Measurements from ENCODE around the gene RNF41. TPM values are rescaled to one million over a fixed set of nuclear protein-coding genes. Genes with fewer than 3 reads are reported as not detected.

RNF41 gene
- total RNA-seq, 1 donor from 2014 or later: 73.0 TPM

DNA sequence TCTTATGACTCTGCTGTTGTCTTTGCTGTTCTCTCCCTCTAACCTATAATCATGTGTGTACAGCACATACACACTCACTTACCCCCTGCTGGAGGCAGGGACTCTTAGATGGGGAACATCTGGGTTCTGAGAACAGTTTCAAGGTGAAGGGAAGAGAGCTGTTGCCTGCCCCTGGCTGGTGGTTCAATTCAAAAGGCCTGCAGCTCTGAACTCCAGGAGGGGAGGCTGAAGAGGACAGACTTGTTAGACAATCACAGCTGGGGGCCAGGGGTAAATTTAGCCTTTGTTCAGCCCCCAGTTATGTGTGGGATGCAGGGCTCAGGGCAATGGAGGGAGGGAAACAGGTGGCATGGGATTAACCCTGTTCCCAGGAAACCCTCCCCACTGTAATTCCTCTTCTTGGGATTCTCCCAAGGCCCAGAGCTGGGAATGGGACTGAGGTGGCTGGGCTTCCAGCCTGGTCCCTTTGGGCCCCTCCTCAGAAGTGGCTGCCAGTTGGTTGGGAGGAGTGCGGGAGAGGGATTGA is 67.4 kb downstream of the RNF41 start:
- DNase-seq (ENCODE audit: low read depth in 2 of 2): no peak

DNA sequence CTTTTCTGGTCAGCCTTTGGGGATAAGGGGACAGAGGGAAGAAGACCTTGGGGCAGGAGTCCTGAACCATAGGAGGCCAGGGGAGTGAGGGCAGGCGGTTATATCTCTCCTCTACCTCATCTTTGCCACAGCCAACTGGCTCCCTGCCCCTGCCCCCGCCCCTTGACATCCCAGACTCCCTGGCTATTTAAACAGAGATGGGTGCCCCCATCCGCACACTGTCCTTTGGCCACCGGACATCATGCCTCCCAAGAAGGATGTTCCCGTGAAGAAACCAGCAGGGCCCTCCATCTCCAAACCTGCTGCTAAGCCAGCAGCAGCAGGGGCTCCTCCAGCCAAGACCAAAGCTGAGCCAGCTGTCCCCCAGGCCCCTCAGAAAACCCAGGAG is 68.0 kb downstream of the RNF41 start:
- no peak for DNase-seq (ENCODE audit: low read depth in 2 of 2)

DNA sequence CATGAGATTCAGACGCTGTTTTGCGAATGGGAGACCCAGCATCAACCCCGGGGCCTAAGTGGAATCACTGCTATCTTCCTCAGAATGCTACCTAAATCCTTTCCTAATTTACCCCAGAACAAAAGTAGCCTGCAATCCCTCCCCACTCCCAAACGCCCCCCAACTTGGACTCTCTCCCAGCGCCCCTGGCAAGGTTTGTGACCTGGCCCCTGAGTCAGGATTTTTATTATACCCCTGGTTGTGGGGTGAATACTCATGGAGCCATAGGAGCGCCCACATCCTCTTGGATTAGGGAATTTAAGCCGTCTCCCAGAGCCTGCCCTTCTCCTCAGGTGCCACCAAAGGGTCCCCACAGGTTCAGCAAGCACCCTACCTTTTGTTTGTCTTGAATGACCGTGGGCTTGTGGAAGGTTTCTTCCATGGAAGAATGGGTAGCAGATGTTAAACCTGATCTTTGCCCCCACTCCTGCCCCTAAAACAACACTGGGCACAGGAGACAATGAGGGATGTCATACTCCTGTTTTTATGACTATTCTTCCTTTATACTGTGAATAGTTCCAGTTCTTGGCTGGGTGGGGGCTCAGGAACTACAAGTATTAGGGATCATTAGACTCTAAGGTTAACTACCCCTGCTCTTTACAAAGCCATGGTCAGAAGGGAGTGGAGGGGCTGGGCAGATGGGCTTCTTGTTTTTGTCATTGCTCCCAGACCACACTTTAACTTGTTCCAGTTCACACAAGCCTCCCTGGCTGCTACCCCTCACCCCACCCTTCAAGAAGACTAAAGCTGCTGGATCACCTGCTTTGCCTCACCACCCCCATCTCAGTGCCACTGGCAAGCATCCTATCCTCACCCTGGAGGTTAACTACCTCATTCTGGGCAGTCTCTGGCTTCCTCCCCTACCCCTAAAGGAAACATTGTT is 68.7 kb downstream of the RNF41 start:
- DNase-seq (ENCODE audit: low read depth in 2 of 2): no peak

Other genes starting within 250 kb of the RNF41 start
- 25.3 and 32.5 TPM in 2 replicates for gene RAB5B, start 247.8 kb downstream of the RNF41 start, total RNA-seq
- gene SUOX, start 224.6 kb downstream of the RNF41 start, total RNA-seq: 8.9 and 10.1 TPM in 2 replicates
- gene IKZF4, start 200.9 kb downstream of the RNF41 start, total RNA-seq: 0.20 and 0.22 TPM in 2 replicates
- gene RPS26, start 180.0 kb downstream of the RNF41 start, total RNA-seq: 99.2 and 124 TPM in 2 replicates
- under 0.01 and 0.22 TPM in 2 replicates for gene ERBB3, start 141.8 kb downstream of the RNF41 start, total RNA-seq
- 80.8 and 102 TPM in 2 replicates for gene PA2G4, start 117.4 kb downstream of the RNF41 start, total RNA-seq
- 2,546 and 2,559 TPM in 2 replicates for gene RPL41, start 105.3 kb downstream of the RNF41 start, total RNA-seq
- gene ZC3H10, start 103.7 kb downstream of the RNF41 start, total RNA-seq: 2.6 and 5.0 TPM in 2 replicates
- gene ESYT1, start 93.7 kb downstream of the RNF41 start, total RNA-seq: 270 and 326 TPM in 2 replicates
- 63.6 and 75.0 TPM in 2 replicates for gene MYL6B, start 69.3 kb downstream of the RNF41 start, total RNA-seq
- gene MYL6, start 63.6 kb downstream of the RNF41 start, total RNA-seq: 2,671 and 3,118 TPM in 2 replicates
- 31.4 and 45.8 TPM in 2 replicates for gene SMARCC2, start 32.4 kb downstream of the RNF41 start, total RNA-seq
- 17.5 and 21.1 TPM in 2 replicates for gene NABP2, start 2.4 kb upstream of the RNF41 start, total RNA-seq
- not detected in 2 replicates for gene SLC39A5, start 8.1 kb upstream of the RNF41 start, total RNA-seq
- 8.3 and 10.7 TPM in 2 replicates for gene ANKRD52, start 36.5 kb upstream of the RNF41 start, total RNA-seq
- 5.9 and 7.9 TPM in 2 replicates for gene COQ10A, start 45.0 kb upstream of the RNF41 start, total RNA-seq
- 75.6 and 111 TPM in 2 replicates for gene CS, start 78.4 kb upstream of the RNF41 start, total RNA-seq
- gene CNPY2, start 94.1 kb upstream of the RNF41 start, total RNA-seq: 55.6 and 69.2 TPM in 2 replicates
- 5.7 and 10.9 TPM in 2 replicates for gene PAN2, start 112.1 kb upstream of the RNF41 start, total RNA-seq
- under 0.01 TPM in 1 of 2 replicates, not detected in the other for gene IL23A, start 117.0 kb upstream of the RNF41 start, total RNA-seq
- 34.7 and 79.4 TPM in 2 replicates for gene STAT2, start 138.2 kb upstream of the RNF41 start, total RNA-seq
- not detected in 2 replicates for gene APOF, start 140.9 kb upstream of the RNF41 start, total RNA-seq
- 7.3 and 8.3 TPM in 2 replicates for gene TIMELESS, start 227.5 kb upstream of the RNF41 start, total RNA-seq
- gene MIP, start 232.7 kb upstream of the RNF41 start, total RNA-seq: under 0.01 and 0.40 TPM in 2 replicates
- 1.3 and 1.8 TPM in 2 replicates for gene SPRYD4, start 246.7 kb upstream of the RNF41 start, total RNA-seq

Measured in lung microvascular endothelial cell (primary cell).